Osteoblast (primary cell): Measurements from ENCODE around the gene FRMD4A. TPM values are rescaled to one million over a fixed set of nuclear protein-coding genes. Genes with fewer than 3 reads are reported as not detected.

Source experiments
- DNase-seq: peaks from one replicate; pipeline ENCODE4 v3.0.0; 2011; ENCODE audit warnings: low spot score, mixed read lengths; ENCODE audit not compliant: insufficient read length; ENCODE audit errors: missing footprints
- H2AFZ ChIP-seq: 2 replicates; pipeline ENCODE4 v1.6.0; 2011; ENCODE audit warnings: mild to moderate bottlenecking, low read length
- H3K27ac ChIP-seq: 2 replicates; pipeline ENCODE4 v1.5.1; 2011; ENCODE audit warnings: mild to moderate bottlenecking, low read depth, low read length, moderate library complexity
- H3K27me3 ChIP-seq: 2 replicates; pipeline ENCODE4 v1.6.0; 2012; ENCODE audit warnings: mild to moderate bottlenecking, control low read depth, inconsistent platforms, low read length, moderate library complexity; ENCODE audit not compliant: insufficient read depth
- H3K36me3 ChIP-seq: 2 replicates; pipeline ENCODE4 v1.5.1; 2011; ENCODE audit warnings: mild to moderate bottlenecking, low read length, control low read depth, moderate library complexity; ENCODE audit not compliant: insufficient read depth
- H3K4me1 ChIP-seq: 2 replicates; pipeline ENCODE4 v1.5.1; 2011; ENCODE audit warnings: mild to moderate bottlenecking, low read length, control low read depth, moderate library complexity; ENCODE audit not compliant: insufficient read depth
- H3K4me2 ChIP-seq: 2 replicates; pipeline ENCODE4 v1.6.0; 2011; ENCODE audit warnings: mild to moderate bottlenecking, low read length; ENCODE audit not compliant: insufficient read depth
- H3K4me3 ChIP-seq: fragments of 200-600 bp; sonication (generic); 3 replicates; pipeline ENCODE4 v1.5.1; 2012; ENCODE audit warnings: mild to moderate bottlenecking, low read length, inconsistent platforms; ENCODE audit not compliant: insufficient read depth
- H3K79me2 ChIP-seq: 2 replicates; pipeline ENCODE4 v1.6.0; 2012; ENCODE audit warnings: mild to moderate bottlenecking, low read length, control low read depth, inconsistent platforms; ENCODE audit not compliant: insufficient read depth
- H3K9me3 ChIP-seq: 2 replicates; pipeline ENCODE4 v1.5.1; 2011; ENCODE audit warnings: low read depth, low read length, control low read depth
- H4K20me1 ChIP-seq: 2 replicates; pipeline ENCODE4 v1.6.0; 2012; ENCODE audit warnings: mild to moderate bottlenecking, low read length, control low read depth; ENCODE audit not compliant: insufficient read depth
- CTCF ChIP-seq: IDR thresholded peaks from 2 replicates; pipeline ENCODE4 v1.5.1; 2011; ENCODE audit warnings: mild to moderate bottlenecking, low read depth, low read length, moderate library complexity; ENCODE audit errors: extremely low read depth
- total RNA-seq: library from RNA; depleted of rRNA; stranded (reverse); fragments of >200 nt; gene quantifications from 2 replicates; pipeline ENCODE4 v1.2.3, GENCODE V29; 2012

The FRMD4A gene
- total RNA-seq, 1 donor, result 41.3 TPM

DNA sequence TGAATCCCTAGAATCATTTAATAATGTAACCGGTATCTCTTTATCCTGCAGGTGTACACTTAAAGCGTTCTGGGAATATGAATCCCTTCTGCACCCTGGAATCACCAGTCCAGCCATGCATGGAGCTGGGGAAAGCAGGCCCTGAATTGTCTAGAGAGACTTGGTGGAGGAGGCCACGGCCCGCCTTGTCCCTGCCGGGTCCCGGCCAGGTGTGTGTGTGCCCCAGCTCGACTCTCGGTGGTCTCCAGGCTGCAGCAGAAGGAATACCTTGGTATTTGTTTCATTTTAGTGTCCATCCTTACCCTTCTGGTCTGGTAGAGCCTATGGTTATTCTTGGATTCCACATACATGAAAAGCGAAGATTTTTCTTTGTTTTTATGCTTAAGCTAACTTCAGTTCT is 685.9 kb downstream of the FRMD4A start:
- no peaks in the 10 kb centered on the region for H3K4me1 ChIP-seq
- H2AFZ ChIP-seq, result no peak overlapping the region
- DNase-seq, result no peak
- no peak overlapping the region for H3K4me3 ChIP-seq
- no peak overlapping the region for H3K4me2 ChIP-seq
- TF ChIP-seq CTCF, result no peak
- no peaks in the 10 kb centered on the region for H3K79me2 ChIP-seq
- H3K9me3 ChIP-seq, result no peaks in the 10 kb centered on the region
- H3K27me3 ChIP-seq, result no peaks in the 10 kb centered on the region
- H4K20me1 ChIP-seq, result no peaks in the 10 kb centered on the region
- peaks cover 60% of the 10 kb centered on the region for H3K36me3 ChIP-seq
- H3K27ac ChIP-seq, result no peak overlapping the region

GRCh38 chr10:13643016-13643415 is 687.7 kb downstream of the FRMD4A start:
- Histone ChIP-seq H3K9me3 (no peaks in the 10 kb centered on the region), H3K27ac (no peak overlapping the region), H3K79me2 (no peaks in the 10 kb centered on the region), H2AFZ (no peak overlapping the region), H3K27me3 (no peaks in the 10 kb centered on the region), H3K4me2 (no peak overlapping the region), H4K20me1 (no peaks in the 10 kb centered on the region), H3K4me1 (peaks cover 1% of the 10 kb centered on the region), H3K4me3 (no peak overlapping the region), H3K36me3 (peaks cover 48% of the 10 kb centered on the region)
- DNase-seq, result no peak
- TF ChIP-seq CTCF, result no peak

- no peak overlapping the region for H3K4me2 ChIP-seq
- H3K4me3 ChIP-seq, result no peak overlapping the region
- H3K79me2 ChIP-seq, result no peaks in the 10 kb centered on the region
- no peak for TF ChIP-seq CTCF
- H3K9me3 ChIP-seq, result no peaks in the 10 kb centered on the region
- no peak overlapping the region for H3K27ac ChIP-seq
- peaks cover 8% of the 10 kb centered on the region for H3K4me1 ChIP-seq
- DNase-seq, result no peak
- H4K20me1 ChIP-seq, result peaks cover 3% of the 10 kb centered on the region
- H3K36me3 ChIP-seq, result peaks cover 40% of the 10 kb centered on the region
- no peak overlapping the region for H2AFZ ChIP-seq
- H3K27me3 ChIP-seq, result no peaks in the 10 kb centered on the region
These were observed 688.4 kb downstream of the FRMD4A start for GRCh38 chr10:13642293-13642692.

- H3K4me1 ChIP-seq, result peaks cover 25% of the 10 kb centered on the region
- no peak overlapping the region for H3K4me2 ChIP-seq
- DNase-seq, result no peak
- H4K20me1 ChIP-seq, result peaks cover 4% of the 10 kb centered on the region
- H3K4me3 ChIP-seq, result no peak overlapping the region
- H3K27ac ChIP-seq, result peak overlapping the region; percentile 29
- H3K36me3 ChIP-seq, result peaks cover 12% of the 10 kb centered on the region
- no peaks in the 10 kb centered on the region for H3K9me3 ChIP-seq
- no peak overlapping the region for H2AFZ ChIP-seq
- no peaks in the 10 kb centered on the region for H3K27me3 ChIP-seq
- no peaks in the 10 kb centered on the region for H3K79me2 ChIP-seq
- no peak for TF ChIP-seq CTCF
These were observed 692.8 kb downstream of the FRMD4A start for GRCh38 chr10:13637894-13638293.
